Left ventricle myocardium inferior (tissue), 1 donor: ENCODE results near the gene MAPK8. TPM values are rescaled to one million over a fixed set of nuclear protein-coding genes. Genes with fewer than 3 reads are reported as not detected.

ENCODE experiments used
- DNase-seq: peaks from one replicate; pipeline ENCODE4 v3.0.0-alpha.2; 2020
- H3K27ac ChIP-seq: fragments of 200-600 bp; replicated peaks from 2 replicates; pipeline ENCODE4 v1.8.0; 2021
- H3K27me3 ChIP-seq: fragments of 200-600 bp; 2 replicates; pipeline ENCODE4 v1.8.0; 2021; ENCODE audit warnings: low read depth
- H3K36me3 ChIP-seq: fragments of 200-600 bp; 2 replicates; pipeline ENCODE4 v1.8.0; 2021
- H3K4me1 ChIP-seq: fragments of 200-600 bp; 2 replicates; pipeline ENCODE4 v1.8.0; 2021
- H3K4me3 ChIP-seq: fragments of 200-600 bp; 2 replicates; pipeline ENCODE4 v1.8.0; 2021; ENCODE audit warnings: mild to moderate bottlenecking, moderate library complexity
- H3K9me3 ChIP-seq: fragments of 200-600 bp; replicated peaks from 2 replicates; pipeline ENCODE4 v1.8.0; 2021
- intact Hi-C: fragments of 100-400 bp; cut with micrococcal nuclease; formaldehyde crosslinking; loops from one replicate; pipeline ENCODE4 v1.11.0; 2022
- total RNA-seq: library from RNA; stranded (reverse); fragmentation: NEBNext Ultra II Directional; extraction: Animal tissue kit (Norgen Biotek cat#: 25700); gene quantifications from one replicate; pipeline ENCODE4 v1.2.1, GENCODE V29; 2021
- TF ChIP-seq, protein P1 (sequence below): fragments of 200-600 bp; IDR thresholded peaks from 2 replicates; pipeline ENCODE4 v1.8.0; 2021; ENCODE audit warnings: antibody characterized with exemption, mild to moderate bottlenecking, borderline replicate concordance
- donor health status: DM: no; HTN: yes; CAD: no; lungs with severe emphysema.

MAPK8 gene
- total RNA-seq, 1 donor from 2014 or later, result 32.7 TPM

DNA sequence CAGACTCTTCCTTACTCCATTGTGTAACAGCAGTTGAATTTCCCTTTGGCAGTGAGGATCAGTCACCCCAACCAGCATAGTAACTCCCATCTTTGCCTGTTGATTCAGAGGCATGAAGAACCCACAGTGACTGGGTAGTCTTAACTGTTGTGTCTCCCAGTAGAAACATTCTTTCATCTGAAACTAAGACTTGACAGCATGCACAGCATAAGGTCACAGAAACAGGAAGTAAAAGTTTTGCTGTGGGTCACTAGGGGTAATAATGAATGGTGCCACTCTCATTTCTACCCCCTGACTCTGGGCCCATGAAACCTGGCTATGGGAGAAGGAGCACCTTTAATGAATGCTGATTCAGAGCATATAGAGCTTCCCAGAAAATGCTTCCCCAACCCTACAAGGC, 23.6 kb upstream of the MAPK8 start:
- no peak overlapping the region for H3K4me3 ChIP-seq

DNA sequence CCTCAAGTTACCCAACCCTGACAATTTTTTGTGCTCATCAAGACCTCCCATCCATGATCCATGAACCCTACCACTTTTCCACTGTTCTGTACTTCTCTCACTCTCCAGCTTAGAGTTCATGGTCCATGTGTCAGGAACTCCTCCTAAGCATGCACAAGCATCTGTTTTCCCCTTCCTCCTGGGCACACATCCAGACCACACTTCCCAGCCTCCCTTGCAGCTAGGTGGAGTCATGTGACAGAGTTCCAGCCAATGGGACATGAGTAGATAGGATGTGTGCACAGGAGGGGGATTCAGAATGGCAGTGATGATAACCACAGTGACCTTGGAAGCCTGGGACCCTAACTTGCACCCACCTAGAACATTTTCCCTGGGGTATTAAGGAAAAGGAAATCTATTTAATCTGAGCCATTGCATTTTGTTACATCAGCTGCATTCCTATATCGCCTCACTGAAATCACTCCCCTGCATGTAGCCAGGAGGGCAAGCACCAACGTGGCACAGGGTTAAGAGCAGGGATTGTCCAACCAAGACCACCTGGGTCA, 22.4 kb upstream of the MAPK8 start:
- intact Hi-C loops, result no loop called here
- H3K9me3 ChIP-seq, result peaks cover 26% of the 10 kb centered on the region
- DNase-seq, result no peak

More for the DNA sequence above, 23.6 kb upstream of the MAPK8 start:
- DNase-seq, result no peak
- H3K27ac ChIP-seq, result no peak overlapping the region
- no peaks in the 10 kb centered on the region for H3K36me3 ChIP-seq
- intact Hi-C loops, result no loop called here
- TF ChIP-seq, protein P1, sequence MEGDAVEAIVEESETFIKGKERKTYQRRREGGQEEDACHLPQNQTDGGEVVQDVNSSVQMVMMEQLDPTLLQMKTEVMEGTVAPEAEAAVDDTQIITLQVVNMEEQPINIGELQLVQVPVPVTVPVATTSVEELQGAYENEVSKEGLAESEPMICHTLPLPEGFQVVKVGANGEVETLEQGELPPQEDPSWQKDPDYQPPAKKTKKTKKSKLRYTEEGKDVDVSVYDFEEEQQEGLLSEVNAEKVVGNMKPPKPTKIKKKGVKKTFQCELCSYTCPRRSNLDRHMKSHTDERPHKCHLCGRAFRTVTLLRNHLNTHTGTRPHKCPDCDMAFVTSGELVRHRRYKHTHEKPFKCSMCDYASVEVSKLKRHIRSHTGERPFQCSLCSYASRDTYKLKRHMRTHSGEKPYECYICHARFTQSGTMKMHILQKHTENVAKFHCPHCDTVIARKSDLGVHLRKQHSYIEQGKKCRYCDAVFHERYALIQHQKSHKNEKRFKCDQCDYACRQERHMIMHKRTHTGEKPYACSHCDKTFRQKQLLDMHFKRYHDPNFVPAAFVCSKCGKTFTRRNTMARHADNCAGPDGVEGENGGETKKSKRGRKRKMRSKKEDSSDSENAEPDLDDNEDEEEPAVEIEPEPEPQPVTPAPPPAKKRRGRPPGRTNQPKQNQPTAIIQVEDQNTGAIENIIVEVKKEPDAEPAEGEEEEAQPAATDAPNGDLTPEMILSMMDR, result no peak
- H3K27me3 ChIP-seq, result peaks cover 8% of the 10 kb centered on the region
- peaks cover 32% of the 10 kb centered on the region for H3K9me3 ChIP-seq
- H3K4me1 ChIP-seq, result peaks cover 5% of the 10 kb centered on the region

DNA sequence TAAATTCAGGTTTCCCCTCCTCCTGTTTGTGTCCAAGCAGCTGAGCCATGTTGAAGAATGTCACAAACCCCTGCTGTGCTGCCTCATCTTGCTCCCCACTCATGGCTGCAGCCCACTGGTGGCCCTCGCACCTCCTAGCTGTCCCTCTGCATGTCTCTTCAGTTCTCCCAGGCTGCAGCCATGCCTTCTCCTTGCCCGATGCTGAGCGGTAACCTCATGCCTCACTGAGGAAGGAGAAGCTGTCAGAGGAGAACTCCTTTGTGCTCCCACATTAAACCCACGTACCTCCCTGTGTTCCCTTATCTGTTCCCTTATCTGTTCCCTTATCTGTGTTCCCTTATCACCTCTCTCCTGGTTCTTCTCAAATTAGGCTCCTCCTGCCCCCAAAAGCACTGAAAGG, 21.7 kb upstream of the MAPK8 start:
- DNase-seq, result no peak
- Histone ChIP-seq H3K4me1 (peaks cover 14% of the 10 kb centered on the region), H3K4me3 (no peak overlapping the region), H3K27me3 (peaks cover 8% of the 10 kb centered on the region), H3K36me3 (no peaks in the 10 kb centered on the region), H3K9me3 (peaks cover 26% of the 10 kb centered on the region), H3K27ac (no peak overlapping the region)
- TF ChIP-seq, protein P1, result no peak
- intact Hi-C loops, result no loop called here

More for the DNA sequence above, 22.4 kb upstream of the MAPK8 start:
- Histone ChIP-seq H3K4me1 (peaks cover 9% of the 10 kb centered on the region), H3K27me3 (peaks cover 8% of the 10 kb centered on the region), H3K4me3 (no peak overlapping the region), H3K36me3 (no peaks in the 10 kb centered on the region), H3K27ac (no peak overlapping the region)
- TF ChIP-seq, protein P1, result no peak

DNA sequence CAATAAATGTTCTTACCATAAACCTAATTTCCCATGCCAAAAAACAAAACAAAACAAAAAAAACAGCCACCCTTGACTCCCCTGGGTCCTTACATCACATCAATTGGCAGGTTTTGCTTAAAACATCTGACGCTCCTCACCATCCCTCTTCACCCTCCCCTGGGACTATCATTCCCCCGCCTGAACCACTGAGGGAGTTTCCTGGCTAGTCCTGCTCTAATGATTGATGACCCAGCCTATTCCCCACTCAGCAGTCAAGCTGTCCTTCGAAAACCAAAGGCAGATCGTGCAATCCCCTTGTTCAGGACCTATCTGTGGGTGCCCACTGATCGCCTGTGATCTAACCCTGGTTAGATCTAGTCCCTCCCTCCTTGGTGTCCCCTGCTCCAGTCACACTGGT, 20.8 kb upstream of the MAPK8 start:
- Histone ChIP-seq H3K9me3 (peaks cover 23% of the 10 kb centered on the region), H3K36me3 (no peaks in the 10 kb centered on the region), H3K27me3 (peaks cover 4% of the 10 kb centered on the region), H3K27ac (no peak overlapping the region), H3K4me3 (no peak overlapping the region), H3K4me1 (peaks cover 18% of the 10 kb centered on the region)
- TF ChIP-seq, protein P1, result no peak
- DNase-seq, result no peak
- intact Hi-C loops, result no loop called here

DNA sequence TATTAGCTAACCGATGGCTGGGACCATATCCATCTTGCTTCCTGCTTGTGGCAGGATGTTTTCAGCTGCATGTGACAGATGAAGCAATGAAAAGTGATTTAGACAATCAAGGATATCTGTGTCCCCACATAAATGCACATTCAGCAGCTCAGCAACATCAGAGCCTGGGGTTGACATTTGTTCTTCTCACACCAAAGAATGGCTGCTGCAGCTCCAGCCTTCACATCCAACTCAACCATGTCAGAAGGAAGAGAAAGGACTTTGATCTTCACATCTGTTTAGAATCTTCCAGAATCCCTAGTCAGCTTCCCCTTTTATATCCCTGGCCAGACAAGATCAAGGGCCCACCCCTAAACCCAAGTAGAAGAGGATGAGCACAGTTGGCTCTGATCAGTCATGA, 20.1 kb upstream of the MAPK8 start:
- DNase-seq, result no peak
- Histone ChIP-seq H3K36me3 (no peaks in the 10 kb centered on the region), H3K9me3 (peaks cover 16% of the 10 kb centered on the region), H3K27ac (no peak overlapping the region), H3K4me3 (no peak overlapping the region), H3K4me1 (peaks cover 18% of the 10 kb centered on the region), H3K27me3 (peaks cover 4% of the 10 kb centered on the region)
- TF ChIP-seq, protein P1, result no peak
- intact Hi-C loops, result no loop called here
